Activated CD4-positive, alpha-beta T cell treated with anti-CD3 and anti-CD28 coated beads, Interleukin-2, amount 50 U/mL, for 1 hour (primary cell): ENCODE data around the gene CFAP206.

Experiments used
- DNase-seq: peaks from one replicate; pipeline ENCODE4 v3.0.0-alpha.2; 2020

CFAP206 gene

GRCh38 chr6:87407901-87408720 is at the start of gene CFAP206:
CFAP206 (plus strand) TSS chr6:87407972; CDS start chr6:87409840, 1,868 bp downstream.
- DNase-seq: peak; percentile 77

- no peak for DNase-seq
Observed at GRCh38 chr6:87364602-87365252, 43.0 kb upstream of the CFAP206 start.

GRCh38 chr6:87366072-87366827 is 41.5 kb upstream of the CFAP206 start:
- DNase-seq: no peak

- no peak for DNase-seq
Observed at GRCh38 chr6:87366899-87367298, 40.9 kb upstream of the CFAP206 start.

- DNase-seq: no peak
Observed at GRCh38 chr6:87373377-87373776, 34.4 kb upstream of the CFAP206 start.

- DNase-seq: no peak
Observed at GRCh38 chr6:87375315-87375714, 32.5 kb upstream of the CFAP206 start.

- no peak for DNase-seq
Observed at GRCh38 chr6:87376643-87377042, 31.1 kb upstream of the CFAP206 start.

GRCh38 chr6:87378947-87379346 is 28.8 kb upstream of the CFAP206 start:
- DNase-seq: no peak

GRCh38 chr6:87382861-87383260 is 24.9 kb upstream of the CFAP206 start:
- DNase-seq: no peak

GRCh38 chr6:87384038-87384437 is 23.7 kb upstream of the CFAP206 start:
- DNase-seq: no peak

GRCh38 chr6:87384449-87384848 is 23.3 kb upstream of the CFAP206 start:
- DNase-seq: no peak

- DNase-seq: no peak
Observed at GRCh38 chr6:87391334-87391733, 16.4 kb upstream of the CFAP206 start.

GRCh38 chr6:87393026-87393622 is 14.6 kb upstream of the CFAP206 start:
- peak; percentile 8 for DNase-seq

GRCh38 chr6:87395431-87395830 is 12.3 kb upstream of the CFAP206 start:
- no peak for DNase-seq

- no peak for DNase-seq
Observed at GRCh38 chr6:87396595-87397392, 11.0 kb upstream of the CFAP206 start.

GRCh38 chr6:87397656-87398055 is 10.1 kb upstream of the CFAP206 start:
- DNase-seq: no peak

- DNase-seq: no peak
Observed at GRCh38 chr6:87401832-87402231, 5.9 kb upstream of the CFAP206 start.

GRCh38 chr6:87407561-87407900 is 241 bp upstream of the CFAP206 start:
- no peak for DNase-seq

GRCh38 chr6:87408721-87409155 is 966 bp downstream of the CFAP206 start:
- no peak for DNase-seq

GRCh38 chr6:87419266-87419665 is 11.5 kb downstream of the CFAP206 start:
- no peak for DNase-seq

GRCh38 chr6:87420360-87420759 is 12.6 kb downstream of the CFAP206 start:
- no peak for DNase-seq

- no peak for DNase-seq
Observed at GRCh38 chr6:87421576-87421975, 13.8 kb downstream of the CFAP206 start.
